H1 (cell line): ENCODE data around the gene ZNF513.

Experiments used
- ATF2 ChIP-seq: IDR thresholded peaks from 2 replicates; pipeline ENCODE4 v1.6.1; 2012; ENCODE audit warnings: low read length, inconsistent platforms
- CTCF ChIP-seq, 3 experiments: IDR thresholded peaks; 1 replicate in 2 of 3; 2 replicates in 1 of 3; pipeline versions ENCODE4 v1.5.1 to v1.6.1; 2011; ENCODE audit warnings: low read length in 3 of 3, mild to moderate bottlenecking in 3 of 3, inconsistent platforms in 2 of 3, low read depth in 1 of 3, moderate library complexity in 1 of 3; ENCODE audit not compliant: insufficient read depth in 1 of 3; ENCODE audit errors: control extremely low read depth in 1 of 3
- GTF2F1 ChIP-seq: IDR thresholded peaks from 2 replicates; pipeline ENCODE4 v1.6.1; 2012; ENCODE audit warnings: low read depth, low read length, improper control_type of control experiment, borderline replicate concordance
- KDM5A ChIP-seq: fragments of 200-600 bp; IDR thresholded peaks from 2 replicates; pipeline ENCODE4 v1.7.1; 2012; ENCODE audit warnings: mild to moderate bottlenecking, low read length, inconsistent platforms, mixed read lengths
- PHF8 ChIP-seq: fragments of 200-600 bp; sonication (generic); conservative IDR thresholded peaks from 2 replicates; pipeline ENCODE4 v1.7.1; 2012; ENCODE audit warnings: low read depth, mild to moderate bottlenecking, inconsistent platforms, low read length, moderate library complexity
- POLR2A ChIP-seq, 2 experiments: IDR thresholded peaks; 1 replicate in 1 of 2; 2 replicates in 1 of 2; pipeline ENCODE4 v1.6.1; 2011; ENCODE audit warnings: low read depth in 2 of 2, low read length in 2 of 2, mild to moderate bottlenecking in 2 of 2; ENCODE audit errors: control extremely low read depth in 1 of 2
- POLR2AphosphoS5 ChIP-seq: IDR thresholded peaks from 2 replicates; pipeline ENCODE4 v1.6.1; 2011; ENCODE audit warnings: low read depth, low read length
- RAD21 ChIP-seq, 2 experiments: IDR thresholded peaks in 1 of 2; conservative IDR thresholded peaks in 1 of 2; 2 replicates each; pipeline ENCODE4 v1.6.1; 2011; ENCODE audit warnings: low read depth in 2 of 2, low read length in 2 of 2, improper control_type of control experiment in 1 of 2, inconsistent platforms in 1 of 2, mild to moderate bottlenecking in 1 of 2, moderate library complexity in 1 of 2
- SIN3A ChIP-seq, 2 experiments: IDR thresholded peaks in 1 of 2; conservative IDR thresholded peaks in 1 of 2; 2 replicates each; pipeline ENCODE4 v1.6.1; 2011 to 2012; ENCODE audit warnings: low read length in 2 of 2, improper control_type of control experiment in 1 of 2, low read depth in 1 of 2, mild to moderate bottlenecking in 1 of 2
- TCF12 ChIP-seq: IDR thresholded peaks from 2 replicates; pipeline ENCODE4 v1.6.1; 2011; ENCODE audit warnings: low read depth, mild to moderate bottlenecking, low read length
- YY1 ChIP-seq: IDR thresholded peaks from 2 replicates; pipeline ENCODE4 v1.6.1; 2011; ENCODE audit warnings: low read depth, mild to moderate bottlenecking, low read length

- TF ChIP-seq GTF2F1 (no peak), PHF8 (no peak), ATF2 (no peak), KDM5A (no peak), CTCF (IDR thresholded peaks at IDR 0.05; ENCODE audit: control extremely low read depth in 1 of 3, insufficient read depth in 1 of 3, low read depth in 1 of 3, low read length in 3 of 3) (no peak), POLR2A (IDR thresholded peaks at IDR 0.05; ENCODE audit: control extremely low read depth in 1 of 2, low read depth in 2 of 2, low read length in 2 of 2) (no peak; a peak in 1 of 3 replicates), YY1 (no peak), POLR2AphosphoS5 (no peak; the same call in 1 of the 2 replicates), TCF12 (no peak), SIN3A (conservative IDR thresholded peaks at IDR 0.05 in 1 of 2, IDR thresholded peaks at IDR 0.05 in 1 of 2; ENCODE audit: low read depth in 1 of 2, low read length in 2 of 2) (no peak), RAD21 (IDR thresholded peaks at IDR 0.05 in 1 of 2, conservative IDR thresholded peaks at IDR 0.05 in 1 of 2; ENCODE audit: low read depth in 2 of 2, low read length in 2 of 2) (no peak)
Observed at GRCh38 chr2:27376151-27376865, 4.2 kb downstream of the ZNF513 start.
